CD4-positive, alpha-beta T cell treated with Interleukin-4 for 1 hour (primary cell): ENCODE results near the gene SRRM2.

Experiments used
- DNase-seq, 2 donors: peaks; one replicate each; pipeline ENCODE4 v3.0.0-alpha.2; 2020 to 2022

Gene SRRM2

DNA sequence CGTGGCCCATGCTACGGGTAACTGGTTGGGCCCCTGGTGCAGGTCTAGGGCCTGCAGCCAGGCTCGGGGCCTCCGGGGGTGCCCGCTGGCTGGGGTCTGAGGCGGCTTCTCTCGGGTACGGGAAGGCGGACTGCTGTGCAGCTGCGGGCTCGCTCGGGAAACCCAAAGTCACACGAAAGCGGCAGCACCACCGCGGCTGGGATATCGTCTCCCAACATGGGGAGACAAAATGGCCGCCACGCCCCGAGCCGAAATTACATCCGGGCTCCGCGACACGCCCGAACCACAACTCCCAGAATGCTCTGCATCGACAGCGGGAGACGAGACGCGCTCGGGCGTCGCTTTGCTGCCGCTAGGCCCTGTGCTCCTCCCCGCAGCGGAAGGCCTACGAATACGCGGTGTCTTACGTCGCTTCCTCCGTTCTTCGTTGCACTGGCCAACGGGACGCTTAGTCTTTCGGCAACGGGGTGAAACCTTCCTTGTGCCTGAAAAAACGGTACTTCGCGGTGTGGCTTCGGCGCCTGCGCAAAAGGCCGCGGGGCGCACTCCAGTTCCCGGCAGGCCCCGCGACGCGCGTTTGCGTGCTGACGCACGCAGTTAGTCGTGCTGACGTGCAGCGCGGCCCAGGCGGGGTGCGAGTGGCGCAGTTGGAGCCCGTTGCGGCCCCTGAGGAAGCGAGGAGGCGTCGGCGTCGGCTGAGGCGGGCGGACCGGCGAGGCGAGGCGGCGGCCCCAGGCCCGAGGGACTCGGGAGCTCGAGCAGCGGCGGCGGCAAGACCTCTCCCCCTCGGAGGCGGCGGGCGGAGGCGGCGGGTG lies at the start of gene SRRM2:
TSS of gene SRRM2 (plus strand) at position 604 of the 815 bp plus-strand sequence. CDS start 3,727 bp downstream, outside the sequence.
- peak; percentile 95 to 96 for DNase-seq

- no peak for DNase-seq
Measured at GRCh38 chr16:2702871-2703745, 49.3 kb upstream of the SRRM2 start.

DNA sequence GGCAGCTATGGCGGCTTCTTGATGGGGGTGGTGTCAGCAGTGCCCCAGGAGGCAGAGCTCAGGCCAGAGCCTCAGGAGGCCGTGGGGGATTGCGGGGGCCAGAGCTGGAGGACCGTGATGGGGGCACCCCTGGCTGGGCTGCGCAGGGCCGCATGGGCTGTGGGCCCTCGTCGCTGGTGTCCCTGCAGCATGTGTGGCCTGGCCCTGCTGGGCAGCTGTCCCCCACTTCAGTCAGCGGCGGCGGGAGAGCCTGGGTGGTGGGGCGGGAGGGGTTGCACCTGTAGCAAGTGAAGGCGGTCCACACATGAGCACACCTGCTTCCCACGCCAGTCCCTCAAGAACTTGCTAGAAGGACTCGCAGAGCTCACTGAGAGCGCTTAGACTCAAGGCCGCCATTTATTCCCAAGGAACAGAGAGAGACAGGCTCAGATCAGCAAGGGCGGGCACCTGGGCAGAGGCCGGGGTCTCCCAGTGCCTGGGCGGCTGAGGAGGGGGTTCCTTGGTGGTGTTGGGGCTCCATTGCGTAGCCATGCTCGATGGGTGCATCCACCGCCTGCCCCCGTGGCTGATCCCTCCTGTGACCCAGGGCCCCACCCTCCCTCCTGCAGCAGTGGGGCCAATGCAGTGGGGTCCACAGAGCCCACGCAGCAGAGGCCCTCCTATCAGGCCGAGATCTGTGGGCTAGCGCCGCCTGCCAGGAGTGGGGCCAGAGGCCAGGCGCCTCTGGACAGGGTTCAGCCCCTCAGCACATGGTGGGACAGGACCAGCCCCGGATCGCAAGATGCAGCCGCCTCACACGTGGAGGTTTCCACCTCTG lies 48.1 kb upstream of the SRRM2 start:
- DNase-seq = no peak

- DNase-seq = no peak
Measured at GRCh38 chr16:2704983-2705275, 47.5 kb upstream of the SRRM2 start.

GRCh38 chr16:2705351-2705750 lies 47.1 kb upstream of the SRRM2 start:
- DNase-seq = no peak

GRCh38 chr16:2706085-2706484 lies 46.4 kb upstream of the SRRM2 start:
- DNase-seq = no peak

DNA sequence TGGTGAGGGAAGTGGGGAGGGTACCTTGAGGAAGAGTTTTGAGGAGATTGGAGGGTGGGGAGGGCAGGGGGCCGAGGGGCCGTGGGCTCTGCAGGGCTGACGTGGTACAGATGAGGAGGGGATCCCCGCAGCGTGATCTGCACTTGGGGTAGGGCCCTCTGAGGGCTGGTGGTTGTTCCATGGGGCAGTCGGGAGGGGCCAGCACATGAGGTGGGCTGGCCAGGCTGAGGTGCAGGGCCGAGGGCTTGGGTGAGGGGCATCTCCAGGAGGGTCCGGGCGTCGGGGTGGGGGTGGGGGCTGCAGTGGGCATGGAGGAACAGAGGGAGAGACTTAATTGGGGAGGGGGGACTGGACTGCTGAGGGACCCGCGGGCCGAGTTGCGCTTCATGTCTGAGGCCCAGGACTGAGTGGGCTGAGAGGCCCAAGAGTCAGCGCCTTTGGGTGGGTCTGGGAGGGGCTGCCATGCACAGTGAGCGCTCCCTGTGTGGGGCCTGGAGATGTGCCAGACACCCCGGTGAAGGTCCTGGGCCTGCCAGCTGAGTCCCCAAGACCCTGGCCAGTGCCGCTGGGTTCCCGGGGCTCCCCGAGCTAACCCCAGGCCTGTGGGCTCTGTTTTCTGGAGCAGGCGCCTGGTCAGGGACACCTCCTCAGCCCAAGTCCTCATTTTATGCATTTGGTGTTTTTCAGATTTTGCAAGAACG lies 45.7 kb upstream of the SRRM2 start:
- no peak for DNase-seq

DNA sequence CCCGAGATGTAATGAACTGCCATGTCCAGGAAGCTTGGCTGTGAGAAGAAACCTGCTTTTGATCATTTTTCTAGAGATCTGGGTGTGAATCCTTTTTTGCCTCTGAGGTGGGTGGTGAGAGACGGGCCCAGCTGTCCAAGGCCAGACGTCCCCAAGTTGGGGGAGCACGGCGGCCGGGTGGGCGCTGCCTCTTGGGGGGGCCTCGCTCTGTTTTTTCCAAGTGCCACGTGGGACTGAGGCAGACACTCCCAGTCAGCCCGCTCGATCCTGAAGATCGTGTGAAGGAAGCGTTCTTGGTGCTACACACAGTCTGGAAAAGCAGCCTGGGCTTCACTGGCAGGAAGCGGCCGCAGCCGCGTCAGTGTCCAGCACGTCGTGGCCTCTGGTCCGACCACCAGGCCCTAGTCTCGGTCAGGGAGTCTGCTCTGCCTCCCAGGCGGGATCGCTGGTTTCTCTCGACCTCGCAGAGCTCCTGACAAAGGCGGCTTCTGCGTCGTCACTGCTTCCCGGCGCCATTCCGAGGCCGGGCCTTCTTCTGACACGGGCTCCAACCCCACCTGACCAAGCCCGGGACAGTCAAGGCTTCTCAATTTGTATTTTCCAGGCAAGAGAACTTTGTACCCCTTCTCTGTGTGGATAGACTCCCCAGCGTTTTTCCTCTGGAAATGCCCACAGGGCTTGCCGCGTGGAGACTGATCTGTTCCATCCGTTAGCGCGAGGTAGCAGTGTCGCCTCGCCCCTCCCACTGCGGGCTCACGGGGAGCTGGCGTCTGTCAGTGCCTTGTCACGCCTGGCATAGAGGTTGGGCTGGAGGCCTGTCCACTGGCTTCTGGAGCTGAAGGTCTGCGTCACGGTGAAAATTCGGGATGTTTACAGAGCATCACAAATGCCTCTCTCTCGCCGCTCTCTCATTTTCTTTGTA lies 44.8 kb upstream of the SRRM2 start:
- no peak for DNase-seq

- DNase-seq = no peak
Measured at GRCh38 chr16:2708290-2708639, 44.2 kb upstream of the SRRM2 start.

GRCh38 chr16:2708955-2709587 lies 43.4 kb upstream of the SRRM2 start:
- DNase-seq = no peak

GRCh38 chr16:2709588-2709984 lies 42.9 kb upstream of the SRRM2 start:
- DNase-seq = no peak

- DNase-seq = no peak
Measured at GRCh38 chr16:2710021-2710710, 42.3 kb upstream of the SRRM2 start.

DNA sequence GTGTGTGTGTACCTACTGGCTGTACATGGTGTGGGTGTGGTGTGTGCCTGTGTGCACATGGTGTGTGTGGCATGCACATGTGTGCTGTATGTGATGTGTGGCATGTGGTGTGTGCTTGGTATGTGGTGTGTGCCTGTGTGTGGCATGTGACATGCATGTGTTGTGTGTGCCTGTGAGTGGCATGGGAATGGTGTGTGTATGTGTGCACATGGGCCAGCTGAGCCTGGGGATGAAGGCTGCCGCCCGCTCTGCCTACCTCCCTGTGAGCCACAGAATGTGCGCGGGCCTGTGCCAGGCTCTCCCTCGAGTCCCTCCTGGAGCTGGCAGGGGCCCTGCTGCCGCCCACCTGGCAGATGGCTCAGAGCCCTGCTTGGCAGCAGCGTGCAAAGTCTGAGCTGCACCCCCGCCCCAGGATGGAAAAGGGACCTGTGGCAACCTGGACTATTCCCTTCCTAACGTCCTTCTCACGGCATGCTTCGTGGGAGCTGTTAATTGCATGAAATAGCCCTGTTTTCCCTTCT lies 41.7 kb upstream of the SRRM2 start:
- DNase-seq = no peak

- no peak for DNase-seq
Measured at GRCh38 chr16:2711370-2712062, 40.9 kb upstream of the SRRM2 start.

- DNase-seq = no peak
Measured at GRCh38 chr16:2712063-2712441, 40.4 kb upstream of the SRRM2 start.

GRCh38 chr16:2712546-2712945 lies 39.9 kb upstream of the SRRM2 start:
- no peak for DNase-seq

GRCh38 chr16:2713523-2713922 lies 38.9 kb upstream of the SRRM2 start:
- no peak for DNase-seq

- DNase-seq = no peak
Measured at GRCh38 chr16:2713985-2714774, 38.3 kb upstream of the SRRM2 start.

- DNase-seq = no peak
Measured at GRCh38 chr16:2715064-2715463, 37.4 kb upstream of the SRRM2 start.
